Esophagus (tissue), 2 donors: Measurements from ENCODE around the gene TIAM2. TPM values are rescaled to one million over a fixed set of nuclear protein-coding genes. Genes with fewer than 3 reads are reported as not detected.

Experiments used
- H3K27ac ChIP-seq, 2 donors: one replicate each; pipeline ENCODE4 v1.5.1; 2013; ENCODE audit warnings: low read depth in 2 of 2, mild to moderate bottlenecking in 2 of 2, inconsistent platforms in 1 of 2, low read length in 1 of 2, moderate library complexity in 1 of 2
- H3K27me3 ChIP-seq, 2 donors: one replicate each; pipeline ENCODE4 v1.6.1; 2013; ENCODE audit warnings: low read length in 2 of 2, control low read depth in 1 of 2, mild to moderate bottlenecking in 1 of 2; ENCODE audit not compliant: insufficient read depth in 2 of 2, control insufficient read depth in 1 of 2
- H3K36me3 ChIP-seq, 2 donors: one replicate each; pipeline ENCODE4 v1.6.1; 2013; ENCODE audit warnings: low read length in 1 of 2; ENCODE audit not compliant: control insufficient read depth in 2 of 2, insufficient read depth in 2 of 2
- H3K4me1 ChIP-seq, 2 donors: one replicate each; pipeline ENCODE4 v1.6.1; 2013; ENCODE audit warnings: low read length in 1 of 2; ENCODE audit not compliant: control insufficient read depth in 2 of 2, insufficient read depth in 2 of 2
- H3K4me3 ChIP-seq, 2 donors: one replicate each; pipeline ENCODE4 v1.5.1; 2013; ENCODE audit warnings: low read length in 2 of 2, mild to moderate bottlenecking in 2 of 2, low read depth in 1 of 2, moderate library complexity in 1 of 2
- H3K9me3 ChIP-seq, 2 donors: one replicate each; pipeline ENCODE4 v1.6.1; 2013; ENCODE audit warnings: mild to moderate bottlenecking in 2 of 2, low read depth in 1 of 2, low read length in 1 of 2, moderate library complexity in 1 of 2; ENCODE audit not compliant: control insufficient read depth in 2 of 2, insufficient read depth in 1 of 2
- WGBS, 2 donors: extraction: QIAGEN DNeasy Blood & Tissue Kit; methylation state at CpG; one replicate each; pipeline ENCODE4 v1.1.7; 2013; 5-methylcytosine and 5-hydroxymethylcytosine counted together
- polyA plus RNA-seq, 2 donors: library from polyadenylated mRNA; stranded (reverse); fragments of 200-250 nt; gene quantifications; one replicate each; pipeline ENCODE4 v1.2.3, GENCODE V29; 2013
- donor health status: healthy with polysubstance abuse.
- donor health status: Bipolar disorder and iron deficiency.

Gene TIAM2
- polyA plus RNA-seq, 2 donors: 2.3 to 3.1 TPM

DNA sequence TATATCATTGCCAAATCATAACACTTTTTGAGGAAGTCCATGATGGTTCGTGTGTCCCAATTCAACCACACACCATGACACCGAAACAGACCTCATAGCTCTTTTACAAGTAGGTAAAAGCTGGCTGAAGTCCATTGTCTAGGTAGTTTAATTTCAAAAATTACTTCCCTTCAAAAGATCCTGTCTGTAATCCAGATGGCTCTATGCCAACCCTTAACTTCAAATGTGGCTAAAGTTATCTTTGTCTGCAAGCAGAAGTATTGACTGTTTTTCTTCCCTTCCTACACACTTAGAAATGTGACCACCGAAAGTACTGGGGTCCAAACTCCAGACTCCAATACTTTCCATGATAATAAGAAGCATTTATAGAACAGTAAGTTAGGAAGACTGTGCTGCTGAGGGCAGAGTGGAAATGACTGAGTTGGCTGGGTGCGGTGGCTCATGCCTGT, 8.3 kb upstream of the TIAM2 start:
- H3K4me1 ChIP-seq: no peaks in the 10 kb centered on the region
- H3K36me3 ChIP-seq: no peaks in the 10 kb centered on the region
- no peak overlapping the region for H3K27ac ChIP-seq
- no peaks in the 10 kb centered on the region for H3K9me3 ChIP-seq
- no peak overlapping the region for H3K4me3 ChIP-seq
- WGBS, 2 donors: 50 to 58% methylated on average over 4 of the region's 4 CpGs
- H3K27me3 ChIP-seq: no peaks in the 10 kb centered on the region

DNA sequence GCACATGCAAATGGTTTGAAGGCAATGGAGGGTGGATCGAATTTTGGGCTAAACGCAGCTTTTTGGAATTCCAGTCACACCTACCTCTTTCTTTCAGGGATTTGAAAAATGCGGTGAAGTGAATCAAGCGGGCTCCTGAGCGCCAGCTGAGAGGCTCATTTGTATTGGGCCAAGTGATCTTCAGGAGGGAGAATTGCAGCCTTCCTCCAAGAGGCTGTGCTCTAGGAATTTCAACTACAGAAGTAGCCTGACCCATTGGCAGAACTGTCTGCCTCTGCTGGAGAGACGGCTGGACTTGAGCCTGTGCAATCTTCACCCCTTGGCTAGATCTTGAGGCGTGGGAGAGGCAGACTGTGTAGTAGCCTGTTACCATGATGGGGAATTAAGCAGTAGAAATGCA, 5.7 kb upstream of the TIAM2 start:
- Histone ChIP-seq H3K27me3 (no peaks in the 10 kb centered on the region), H3K27ac (no peak overlapping the region), H3K9me3 (no peaks in the 10 kb centered on the region), H3K36me3 (no peaks in the 10 kb centered on the region), H3K4me1 (no peaks in the 10 kb centered on the region), H3K4me3 (no peak overlapping the region)
- WGBS, 2 donors: 83 to 93% methylated on average over 7 of the region's 7 CpGs

DNA sequence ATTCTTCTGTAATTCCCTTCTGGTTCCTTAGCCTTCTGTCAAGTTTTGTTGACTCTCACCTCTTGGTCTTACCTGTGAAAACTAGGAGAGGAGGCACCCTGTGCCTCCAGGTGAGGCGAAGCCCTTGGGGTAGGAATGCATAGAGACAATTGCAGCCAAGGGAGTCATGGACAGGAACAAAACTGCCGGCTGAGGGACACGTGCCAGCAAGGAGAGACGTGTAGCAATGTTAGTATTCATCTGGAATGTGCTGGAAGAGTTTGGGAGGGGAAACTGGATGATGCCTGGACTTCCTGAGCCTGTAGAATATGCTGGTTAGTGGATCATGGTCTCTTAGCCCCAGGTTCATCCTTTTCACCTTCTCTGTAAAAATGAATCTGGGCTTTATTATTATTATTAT, 3.9 kb upstream of the TIAM2 start:
- Histone ChIP-seq H3K27ac (no peak overlapping the region), H3K36me3 (no peaks in the 10 kb centered on the region), H3K4me1 (no peaks in the 10 kb centered on the region), H3K9me3 (no peaks in the 10 kb centered on the region), H3K4me3 (no peak overlapping the region), H3K27me3 (peaks cover 0 to 3% of the 10 kb centered on the region in 2 donors)
- 28 to 39% methylated on average over 4 of the region's 4 CpGs for WGBS, 2 donors

DNA sequence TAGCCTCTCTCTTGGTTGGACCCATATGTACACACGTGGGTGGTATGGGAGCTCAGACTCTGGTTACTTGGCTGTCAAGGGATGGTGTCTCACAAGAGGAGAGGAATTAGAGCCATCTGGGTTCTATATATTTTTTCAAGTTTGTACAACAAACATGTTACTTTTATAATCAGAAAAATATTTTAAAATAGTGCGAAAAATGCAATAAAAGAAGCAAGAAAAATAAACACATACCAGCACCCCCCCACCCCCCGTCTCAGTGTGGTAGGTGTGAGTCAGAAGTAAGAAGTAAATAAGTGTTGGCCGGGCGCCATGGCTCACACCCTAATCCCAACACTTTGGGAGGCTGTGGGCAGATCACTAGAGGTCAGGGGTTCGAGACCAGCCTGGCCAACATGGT, 2.1 kb upstream of the TIAM2 start:
- Histone ChIP-seq H3K4me1 (no peaks in the 10 kb centered on the region), H3K27ac (no peak overlapping the region), H3K4me3 (no peak overlapping the region), H3K36me3 (no peaks in the 10 kb centered on the region), H3K27me3 (peaks cover 0 to 3% of the 10 kb centered on the region in 2 donors), H3K9me3 (no peaks in the 10 kb centered on the region)
- 71 to 79% methylated on average over 6 of the region's 6 CpGs for WGBS, 2 donors

DNA sequence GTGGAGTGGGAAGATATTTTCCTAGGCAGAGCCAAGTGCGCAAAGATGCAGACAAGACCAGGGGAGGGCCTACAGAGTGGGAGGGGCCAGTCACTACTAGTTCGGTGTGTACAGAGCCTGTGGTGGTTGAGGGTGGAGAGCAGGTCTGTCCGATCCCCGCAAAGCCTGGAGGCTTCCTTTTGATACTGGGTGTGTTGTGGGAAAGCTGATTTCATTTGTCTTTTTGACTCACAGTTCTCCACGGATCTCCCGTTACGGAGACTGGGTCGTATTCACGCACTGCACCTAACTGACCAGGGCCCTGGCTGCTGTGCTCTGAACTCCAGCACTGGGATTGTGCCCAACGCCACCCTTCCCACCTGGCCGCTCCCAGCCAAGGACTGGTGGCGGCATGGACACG, 1.4 kb upstream of the TIAM2 start:
- 88% methylated on average over 13 of the region's 13 CpGs for WGBS, 2 donors

DNA sequence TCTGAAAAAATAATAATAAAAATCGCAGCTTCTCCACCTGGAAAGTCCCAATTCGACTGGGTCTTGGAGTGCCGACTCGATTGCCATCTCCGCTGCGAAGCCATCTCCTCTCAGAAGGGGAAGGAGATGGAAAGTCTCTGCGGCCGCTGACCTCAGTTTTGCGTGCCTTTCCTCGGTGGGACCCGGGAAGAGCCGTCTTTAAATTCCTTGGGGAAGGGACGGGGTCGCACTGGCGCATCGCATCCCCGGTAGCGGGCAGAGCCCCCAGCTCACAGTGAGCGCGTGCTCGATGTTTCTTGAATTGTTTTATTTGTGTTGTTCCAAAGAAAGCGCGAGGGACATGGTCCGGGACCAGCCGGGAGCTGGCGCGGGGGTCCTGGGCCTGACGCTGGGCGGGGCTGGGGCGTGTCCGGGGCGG, 270 bp upstream of the TIAM2 start:
- Histone ChIP-seq H3K4me3 (peak overlapping the region in 1 of 2 donors; percentile 49), H3K27me3 (peaks cover 0 to 3% of the 10 kb centered on the region in 2 donors), H3K9me3 (no peaks in the 10 kb centered on the region), H3K36me3 (no peaks in the 10 kb centered on the region), H3K27ac (no peak overlapping the region), H3K4me1 (no peaks in the 10 kb centered on the region)
- 21 to 28% methylated on average over 28 to 32 of the region's 32 CpGs for WGBS, 2 donors

More for the DNA sequence above, 1.4 kb upstream of the TIAM2 start:
- no peak overlapping the region for H3K27ac ChIP-seq
- H3K4me1 ChIP-seq: no peaks in the 10 kb centered on the region
- H3K4me3 ChIP-seq: no peak overlapping the region
- H3K9me3 ChIP-seq: no peaks in the 10 kb centered on the region
- peaks cover 0 to 3% of the 10 kb centered on the region in 2 donors for H3K27me3 ChIP-seq
- no peaks in the 10 kb centered on the region for H3K36me3 ChIP-seq

DNA sequence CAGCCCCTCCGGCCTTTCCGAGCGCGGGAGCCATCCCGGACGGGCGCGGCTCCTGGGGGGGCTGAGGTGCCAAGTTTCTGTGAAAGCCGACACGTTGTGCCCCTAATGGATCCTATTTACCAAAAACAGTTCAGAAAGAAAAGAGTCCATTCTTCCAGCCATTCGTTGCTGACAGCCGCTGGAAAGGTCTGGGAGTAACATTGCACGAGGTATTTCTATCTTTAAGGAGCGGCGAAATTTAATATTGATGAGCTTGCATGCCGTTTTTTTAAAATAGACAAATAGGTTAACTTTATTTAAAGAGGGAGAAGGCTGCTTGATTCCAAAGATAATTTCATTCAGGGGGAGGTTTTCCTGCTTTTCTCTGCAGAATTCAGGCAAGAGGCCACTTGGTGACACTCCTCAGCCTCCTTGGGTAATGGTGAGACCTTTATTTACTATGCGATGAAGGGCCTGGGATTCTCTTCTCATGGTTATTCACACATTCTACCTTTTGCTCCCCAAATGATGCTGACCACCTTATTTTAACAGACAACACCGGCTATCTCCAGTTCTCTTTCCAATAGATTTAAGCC, 988 bp downstream of the TIAM2 start:
- no peaks in the 10 kb centered on the region for H3K9me3 ChIP-seq
- peak overlapping the region; percentile 49 to 56 for H3K4me3 ChIP-seq
- peaks cover 0 to 3% of the 10 kb centered on the region in 2 donors for H3K27me3 ChIP-seq
- H3K36me3 ChIP-seq: no peaks in the 10 kb centered on the region
- no peaks in the 10 kb centered on the region for H3K4me1 ChIP-seq
- no peak overlapping the region for H3K27ac ChIP-seq
- 16% methylated on average over 18 of the region's 18 CpGs for WGBS, 2 donors

DNA sequence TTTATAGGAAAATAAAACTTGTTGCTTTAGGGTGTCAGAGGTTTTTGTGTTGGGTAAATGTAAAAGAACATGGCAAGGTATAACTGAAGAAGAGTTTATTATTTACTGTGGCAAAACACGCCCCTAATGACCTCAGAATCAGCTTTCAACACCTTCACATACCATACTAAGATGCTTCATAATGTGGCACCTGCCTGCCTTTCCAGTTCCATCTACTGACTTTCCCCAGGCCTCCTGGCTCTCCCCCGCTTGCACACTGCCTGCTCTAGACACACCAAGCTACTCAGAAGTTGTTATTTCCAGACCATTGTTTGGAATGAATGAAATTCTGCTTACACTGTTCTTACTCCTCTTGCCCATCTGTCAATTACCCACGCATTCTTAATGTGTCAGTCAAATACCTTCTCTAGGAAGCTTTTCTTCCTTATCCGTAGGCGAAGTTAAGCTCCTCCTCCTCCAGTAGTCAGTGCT, 1.8 kb downstream of the TIAM2 start:
- Histone ChIP-seq H3K27ac (no peak overlapping the region), H3K9me3 (no peaks in the 10 kb centered on the region), H3K4me1 (no peaks in the 10 kb centered on the region), H3K27me3 (peaks cover 0 to 3% of the 10 kb centered on the region in 2 donors), H3K4me3 (no peak overlapping the region), H3K36me3 (no peaks in the 10 kb centered on the region)
- WGBS, 2 donors: 79 to 85% methylated on average over 5 of the region's 5 CpGs

DNA sequence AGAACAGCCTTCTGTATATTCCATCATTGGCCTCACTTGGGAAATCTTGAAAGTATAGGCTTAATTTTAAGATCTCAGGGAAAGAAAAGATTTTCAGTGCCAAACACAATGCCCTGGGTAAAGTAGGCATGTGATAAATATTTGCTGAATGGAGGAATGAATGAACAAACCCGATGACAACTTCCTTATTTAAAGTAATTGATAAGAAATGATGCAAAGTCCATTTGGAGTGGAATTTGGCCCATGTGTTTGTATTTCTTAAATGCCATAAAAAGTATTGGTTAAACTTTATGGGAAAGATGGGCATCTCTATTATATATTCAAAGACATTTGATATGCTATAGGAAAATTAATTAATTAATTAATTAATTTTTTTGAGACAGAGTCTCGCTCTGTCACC, 3.7 kb downstream of the TIAM2 start:
- WGBS, 2 donors: 77 to 94% methylated on average over 2 of the region's 2 CpGs
- Histone ChIP-seq H3K4me3 (no peak overlapping the region), H3K27me3 (peaks cover 0 to 3% of the 10 kb centered on the region in 2 donors), H3K4me1 (no peaks in the 10 kb centered on the region), H3K9me3 (no peaks in the 10 kb centered on the region), H3K36me3 (no peaks in the 10 kb centered on the region), H3K27ac (no peak overlapping the region)

DNA sequence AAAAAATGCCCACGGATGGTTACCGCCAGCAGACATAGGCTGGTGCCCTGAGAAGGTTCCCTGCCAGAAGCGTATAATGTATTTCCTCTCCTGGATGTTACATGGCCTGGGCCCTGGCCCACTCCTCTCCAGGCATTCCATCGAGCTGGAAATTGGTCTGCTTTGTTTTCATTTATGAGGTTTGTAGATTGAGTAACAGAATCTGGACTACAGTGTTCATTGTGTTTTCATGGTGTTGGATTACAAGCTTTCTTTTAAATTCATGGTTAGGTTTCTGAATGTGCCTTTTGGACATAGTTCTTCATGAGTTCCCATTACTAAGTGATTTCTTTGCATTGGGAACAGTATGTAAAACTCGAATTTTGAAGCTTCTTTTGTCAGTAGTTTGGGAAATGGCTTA, 6.4 kb downstream of the TIAM2 start:
- Histone ChIP-seq H3K9me3 (no peaks in the 10 kb centered on the region), H3K27me3 (no peaks in the 10 kb centered on the region), H3K36me3 (no peaks in the 10 kb centered on the region), H3K4me3 (no peak overlapping the region), H3K4me1 (no peaks in the 10 kb centered on the region), H3K27ac (no peak overlapping the region)
- WGBS, 2 donors: 77 to 80% methylated on average over 5 of the region's 5 CpGs
